Measurements from ENCODE around the gene NCAM1.

The NCAM1 gene

GRCh38 chr11:113213549-113213948, 252.3 kb downstream of the NCAM1 start:
- DNase-seq: no peak

GRCh38 chr11:113222241-113222640, 261.0 kb downstream of the NCAM1 start:
- no peak for DNase-seq

DNA sequence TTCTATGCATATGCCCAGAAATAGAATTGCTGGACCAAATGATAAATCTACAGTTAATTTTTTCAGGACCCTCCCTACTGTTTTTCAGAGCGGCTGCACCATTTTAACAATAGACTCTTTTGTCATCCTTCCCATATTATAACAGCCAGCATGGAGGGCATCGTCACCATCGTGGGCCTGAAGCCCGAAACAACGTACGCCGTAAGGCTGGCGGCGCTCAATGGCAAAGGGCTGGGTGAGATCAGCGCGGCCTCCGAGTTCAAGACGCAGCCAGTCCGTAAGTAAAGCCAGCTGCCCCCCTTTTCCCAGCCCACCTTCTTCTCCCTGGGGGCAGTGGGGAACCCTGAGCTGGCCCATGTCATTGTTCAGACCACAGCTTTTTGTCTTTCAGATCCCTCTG, 273.7 kb downstream of the NCAM1 start:
- DNase-seq: no peak

DNA sequence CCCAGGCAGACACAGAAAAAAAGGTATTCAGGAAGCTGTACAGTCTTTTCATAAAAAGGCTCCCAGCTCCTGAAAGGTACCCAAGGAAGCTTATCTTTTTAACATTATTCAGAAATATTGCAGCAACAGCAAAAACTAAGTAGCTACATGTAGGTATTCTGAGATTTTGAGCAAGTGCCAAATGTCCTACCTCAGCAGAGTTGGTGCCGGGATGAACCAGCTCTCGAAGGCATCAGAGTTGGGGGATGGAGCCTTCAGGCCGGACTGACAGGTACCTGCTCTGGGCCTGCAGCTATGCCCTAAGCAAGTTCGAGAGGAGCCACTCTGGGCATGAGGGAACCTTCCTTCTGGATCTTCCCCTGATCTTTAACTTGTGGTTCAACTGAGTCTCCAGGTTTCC, 276.0 kb downstream of the NCAM1 start:
- no peak for DNase-seq

DNA sequence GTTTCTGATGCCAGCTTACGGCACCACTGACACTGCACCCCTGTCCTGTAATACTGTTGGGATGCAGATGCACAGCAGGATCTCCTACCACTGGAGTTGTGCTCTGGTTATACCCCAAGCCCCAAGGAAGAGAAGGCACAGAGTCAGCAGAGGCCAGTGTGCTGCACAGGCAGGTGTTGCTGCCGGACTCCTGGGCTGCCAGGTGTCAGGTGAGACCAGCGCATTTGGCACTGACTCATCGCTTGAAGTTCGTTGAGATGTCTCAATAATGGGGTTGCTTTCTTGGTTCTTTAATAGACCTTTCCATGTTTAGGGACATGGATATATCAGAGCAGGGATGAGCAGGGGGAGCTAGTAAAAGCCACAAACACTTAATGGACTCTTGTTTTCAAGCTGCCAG, 277.5 kb downstream of the NCAM1 start:
- no peak for DNase-seq

DNA sequence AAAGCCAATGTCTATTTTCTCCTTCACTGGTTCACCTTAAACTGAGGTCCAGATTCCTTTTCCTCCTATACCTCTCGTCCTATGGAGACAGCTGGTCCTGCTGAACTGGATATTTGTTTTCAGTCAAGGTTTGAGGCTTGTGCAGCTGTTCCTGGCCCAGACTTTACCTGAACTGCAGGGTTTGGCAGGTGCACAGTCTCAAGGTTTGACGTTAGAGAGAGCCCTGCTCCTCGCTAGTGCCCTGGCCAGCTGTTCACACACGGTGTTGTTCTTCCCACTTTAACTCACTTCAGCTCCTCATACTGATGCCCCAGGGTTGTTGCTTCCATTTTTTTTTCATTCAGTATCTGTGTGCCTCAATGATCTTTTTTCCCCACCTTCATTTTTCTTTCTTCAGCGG, 279.2 kb downstream of the NCAM1 start:
- no peak for DNase-seq

DNA sequence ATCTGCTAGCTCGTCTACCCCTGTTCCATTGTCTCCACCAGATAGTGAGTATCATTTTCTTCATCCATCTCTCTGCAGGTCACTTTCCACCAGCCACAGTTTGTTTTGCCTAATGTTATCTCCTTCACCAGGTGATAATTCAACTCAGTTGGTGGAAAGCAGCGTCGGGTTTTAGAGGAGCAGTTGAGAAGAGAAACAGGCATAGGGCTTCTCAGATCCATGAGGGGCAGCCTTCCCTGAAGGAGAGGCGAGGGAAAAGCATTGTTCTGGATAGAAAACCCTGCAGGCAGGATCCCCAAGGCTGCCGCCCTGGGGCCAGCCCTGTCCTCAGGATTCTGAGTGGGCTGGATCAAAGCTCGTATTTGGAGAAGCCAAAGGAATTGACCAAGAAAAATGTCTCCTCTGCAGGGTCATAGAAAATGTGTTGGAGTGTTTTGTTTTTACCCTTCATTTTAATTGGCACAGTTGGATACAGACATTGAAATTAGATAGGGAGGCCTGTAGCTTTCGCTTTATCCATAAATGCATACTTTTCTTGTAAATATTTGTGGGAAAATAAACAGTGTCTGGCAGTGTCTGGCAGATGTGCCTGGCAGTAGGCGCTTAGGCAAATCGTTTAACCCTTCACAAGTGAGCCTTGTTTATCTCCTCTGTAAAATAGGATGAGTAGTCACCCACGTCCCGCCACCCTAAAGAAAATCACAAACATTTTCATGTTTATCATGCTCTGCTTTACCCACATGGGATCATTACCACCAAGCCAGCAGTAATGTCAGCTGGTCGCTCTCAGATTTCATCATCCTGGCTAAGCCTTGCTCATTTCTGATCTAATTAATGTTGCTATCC, 279.8 kb downstream of the NCAM1 start:
- no peak for DNase-seq

GRCh38 chr11:113241636-113242054, 280.4 kb downstream of the NCAM1 start:
- no peak for DNase-seq

DNA sequence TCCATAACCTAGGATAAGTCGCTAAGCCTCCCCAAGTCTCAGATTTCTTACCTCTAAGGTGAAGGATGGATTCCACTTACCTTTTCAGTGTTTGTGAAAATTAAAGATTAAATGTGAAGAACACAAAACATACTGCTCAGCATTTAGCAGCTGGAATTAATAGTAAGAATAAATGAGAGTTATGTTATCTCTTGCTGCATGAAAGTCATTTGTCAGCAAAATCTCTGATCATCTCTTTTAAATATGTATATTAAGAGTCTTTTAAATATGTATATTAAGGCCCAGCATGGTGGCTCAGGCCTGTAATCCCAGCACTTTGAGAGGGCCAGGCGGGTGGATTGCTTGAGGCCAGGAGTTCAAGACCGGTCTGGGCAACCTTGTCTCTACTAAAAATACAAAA, 280.8 kb downstream of the NCAM1 start:
- DNase-seq: no peak

DNA sequence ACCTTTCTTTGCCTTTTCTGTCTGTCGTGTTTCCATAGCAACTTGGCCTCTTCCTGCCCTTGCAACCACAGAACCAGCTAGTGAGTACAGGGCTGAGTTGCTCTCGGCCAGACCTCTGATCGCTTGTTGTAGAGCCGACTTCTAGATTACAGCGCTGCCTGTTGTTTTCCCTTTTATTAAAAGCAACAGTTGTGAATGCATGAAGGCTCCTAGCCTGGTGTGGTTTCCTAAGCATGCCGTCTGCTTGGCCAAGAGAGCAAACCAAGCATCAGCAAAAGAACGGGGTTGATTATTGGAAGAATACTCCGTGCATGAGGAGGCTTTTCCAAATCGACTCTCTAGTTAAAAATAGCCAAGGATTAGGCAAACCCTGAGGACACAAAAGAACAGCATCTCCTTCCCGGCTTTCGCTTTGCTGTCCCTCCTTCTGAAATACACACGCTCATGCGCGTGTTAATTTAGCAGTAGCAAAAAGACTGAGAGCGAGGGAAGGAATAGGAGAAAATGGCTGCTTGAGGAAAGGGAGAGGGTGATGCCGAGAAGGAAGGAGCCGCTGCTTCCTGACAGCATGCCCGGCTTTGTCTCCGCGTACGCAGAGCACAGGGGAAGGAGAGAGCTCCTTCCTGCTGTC, 281.7 kb downstream of the NCAM1 start:
- DNase-seq: peak; percentile 72

- DNase-seq: no peak
Observed at GRCh38 chr11:113243696-113244095, 282.5 kb downstream of the NCAM1 start.

GRCh38 chr11:113245216-113245615, 284.0 kb downstream of the NCAM1 start:
- no peak for DNase-seq

DNA sequence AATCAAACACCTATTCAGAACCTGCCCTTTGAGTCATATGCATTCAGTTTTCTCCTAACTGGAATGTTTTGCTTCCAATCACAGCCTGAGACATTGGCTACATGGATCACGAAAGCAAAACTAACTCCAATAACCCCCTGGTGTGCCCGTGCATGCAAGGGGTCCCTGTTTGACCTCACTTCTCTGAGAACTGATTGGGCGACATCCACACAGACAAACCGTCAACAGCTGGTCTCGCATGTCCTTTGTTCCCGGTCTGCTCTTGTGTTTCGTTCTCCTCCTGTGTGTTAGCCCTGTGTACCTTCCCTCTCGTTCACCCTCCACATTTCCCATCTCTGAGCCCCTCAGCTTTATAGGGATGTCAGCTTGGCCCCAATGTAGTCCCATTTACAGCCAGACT, 286.0 kb downstream of the NCAM1 start:
- no peak for DNase-seq

GRCh38 chr11:113247966-113248365, 286.7 kb downstream of the NCAM1 start:
- no peak for DNase-seq

GRCh38 chr11:113248702-113249490, 287.7 kb downstream of the NCAM1 start:
- no peak for DNase-seq

DNA sequence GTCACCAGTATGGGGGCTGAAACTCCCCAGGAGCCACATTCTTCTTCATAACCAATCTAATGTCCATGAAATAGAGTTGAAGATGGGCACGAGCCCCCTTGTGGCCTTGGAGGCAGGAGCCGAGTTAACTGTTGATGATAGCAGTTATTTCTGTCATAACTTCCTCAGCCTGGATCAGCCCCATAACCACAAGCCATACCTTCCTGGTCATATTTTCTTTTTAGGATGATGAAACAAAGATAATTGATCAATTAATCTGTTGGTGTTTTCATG, 288.2 kb downstream of the NCAM1 start:
- DNase-seq: no peak

DNA sequence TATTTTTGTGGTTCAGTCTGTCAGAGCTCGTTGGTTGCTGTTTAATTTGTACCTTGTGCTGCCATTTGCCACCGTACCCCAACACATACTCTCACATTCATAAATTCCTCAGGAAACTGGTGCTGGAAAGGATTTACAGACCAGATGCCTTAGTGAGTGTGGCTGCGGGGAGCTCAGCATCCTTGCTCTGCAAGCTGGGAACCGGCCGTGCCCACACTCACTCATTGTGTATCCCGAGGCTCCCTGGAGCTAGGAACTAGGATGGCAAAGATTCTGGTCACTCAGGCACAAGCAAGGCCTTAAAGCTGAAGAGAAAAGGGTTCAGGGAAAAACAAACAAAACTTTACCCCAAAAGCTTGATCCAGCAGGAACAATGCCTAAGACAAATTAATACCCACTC, 288.6 kb downstream of the NCAM1 start:
- DNase-seq: no peak

- no peak for DNase-seq
Observed at GRCh38 chr11:113251281-113251680, 290.1 kb downstream of the NCAM1 start.

DNA sequence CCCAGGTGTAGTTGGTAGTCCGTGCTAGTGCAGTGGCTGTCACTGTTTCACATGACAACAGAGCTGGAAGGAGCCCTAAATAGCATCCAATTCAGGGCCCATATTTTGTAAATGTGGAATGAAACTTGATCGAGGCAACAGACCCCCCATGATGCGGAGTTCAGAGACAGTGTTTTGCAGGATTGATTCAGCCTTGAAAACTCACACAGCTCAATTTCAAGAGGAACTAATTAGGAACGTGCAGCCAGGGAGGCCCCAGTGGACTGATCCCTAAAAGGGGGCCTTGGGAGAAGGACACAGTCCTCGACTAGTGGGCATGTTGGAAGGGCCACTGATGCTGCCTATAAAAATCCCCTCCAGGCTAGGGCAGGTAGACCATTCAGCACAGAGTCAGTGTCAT, 292.2 kb downstream of the NCAM1 start:
- no peak for DNase-seq

DNA sequence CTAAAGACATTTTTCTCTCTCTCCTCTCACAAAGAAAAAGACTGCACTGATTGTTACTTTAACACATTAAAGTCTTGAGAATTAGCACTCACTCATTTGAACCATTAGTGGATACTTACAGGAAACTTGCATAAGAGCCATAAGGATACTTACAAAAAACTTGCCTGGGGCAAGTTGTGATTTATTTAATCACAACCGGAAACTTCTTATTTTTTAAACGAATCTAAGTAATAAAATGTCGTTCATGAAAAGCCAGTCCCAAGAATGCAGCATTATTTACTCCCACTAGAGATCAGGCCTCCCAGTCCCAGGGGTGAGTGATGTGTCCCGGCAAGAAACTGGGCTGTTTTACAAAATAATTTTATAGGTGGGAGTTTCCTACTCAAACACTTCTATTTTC, 293.9 kb downstream of the NCAM1 start:
- no peak for DNase-seq

GRCh38 chr11:113255741-113256140, 294.5 kb downstream of the NCAM1 start:
- DNase-seq: no peak

DNA sequence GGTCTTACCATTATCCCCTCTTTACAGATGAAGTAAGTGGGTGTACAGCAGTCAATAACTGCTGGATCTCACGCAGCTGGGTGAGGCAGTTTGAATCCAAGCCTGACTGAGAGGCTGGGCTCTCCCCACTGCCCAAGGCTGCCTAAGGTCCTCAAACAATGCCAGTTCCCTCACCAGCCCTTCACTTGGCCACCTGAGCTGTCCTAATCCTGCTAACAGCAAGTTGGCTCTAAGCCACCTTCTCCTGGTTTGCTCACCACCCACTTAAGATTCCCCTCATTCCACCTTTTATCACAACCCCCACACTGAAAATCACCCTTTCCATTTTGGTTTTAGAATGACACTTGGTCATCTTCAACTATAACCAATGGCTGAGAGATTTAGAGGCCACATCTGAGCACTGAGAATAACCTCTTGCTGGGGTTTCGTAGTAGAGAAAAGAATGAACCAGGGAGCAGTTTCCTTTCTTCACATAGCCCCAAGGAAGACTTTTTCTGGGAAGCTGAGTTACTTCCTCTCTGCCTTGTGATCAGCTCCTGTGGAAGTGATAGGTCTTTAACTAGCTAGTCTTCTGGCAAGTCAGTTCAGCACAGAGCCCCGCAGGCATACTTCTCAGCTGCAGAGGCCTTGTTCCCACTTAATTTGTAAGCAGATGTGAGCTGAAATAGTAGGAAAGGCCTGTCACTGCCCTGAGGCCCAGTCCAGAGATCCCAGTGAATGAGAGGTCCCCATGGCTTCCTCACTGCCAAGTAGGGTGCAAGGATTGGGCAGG, 295.4 kb downstream of the NCAM1 start:
- no peak for DNase-seq

- no peak for DNase-seq
Observed at GRCh38 chr11:113260096-113260425, 298.8 kb downstream of the NCAM1 start.

All from activated CD4-positive, alpha-beta T cell treated with anti-CD3 and anti-CD28 coated beads, Interleukin-10, Interleukin-2, amounts not matched to agents 100 ng/mL and 50 ng/mL, durations not matched to agents 16 hours and 8 hours (primary cell).